BJ (cell line): ENCODE results near the gene KIRREL3. TPM values are rescaled to one million over a fixed set of nuclear protein-coding genes. Genes with fewer than 3 reads are reported as not detected.

Experiments
- CTCF ChIA-PET: fragments of 350-600 bp; formaldehyde crosslinking; extraction: SDS; loops from one replicate; lab custom pipeline; 2021; ENCODE audit warnings: antibody characterized with exemption, inconsistent platforms; lab: Yijun Ruan, JAX
- POLR2A ChIA-PET: fragments of 300-600 bp; sonication (Branson Sonifier 250); formaldehyde crosslinking; extraction: SDS; loops from one replicate; lab custom pipeline; 2021; ENCODE audit warnings: antibody characterized with exemption; lab: Charles Lee
- DNase-seq: peaks from one replicate; pipeline ENCODE4 v3.0.0-alpha.2; 2011; ENCODE audit warnings: low read depth
- H3K27me3 ChIP-seq: 2 replicates; pipeline ENCODE4 v1.6.0; 2011; ENCODE audit warnings: low read length; ENCODE audit not compliant: control insufficient read depth, insufficient read depth
- H3K36me3 ChIP-seq: 2 replicates; pipeline ENCODE4 v1.5.1; 2011; ENCODE audit warnings: low read length; ENCODE audit not compliant: control insufficient read depth, insufficient read depth
- H3K4me3 ChIP-seq: 2 replicates; pipeline ENCODE4 v1.5.1; 2011; ENCODE audit warnings: low read depth, mild to moderate bottlenecking, control low read depth, low read length
- CTCF ChIP-seq: IDR thresholded peaks from 2 replicates; pipeline ENCODE4 v1.5.1; 2011; ENCODE audit warnings: low read depth, mild to moderate bottlenecking, control low read depth, inconsistent platforms, low read length, moderate library complexity; ENCODE audit not compliant: insufficient read depth
- polyA plus RNA-seq: library from polyadenylated mRNA; depleted of rRNA; stranded (reverse); fragments of >200 nt; gene quantifications from 2 replicates; pipeline ENCODE4 v1.2.3, GENCODE V29; 2011

Gene KIRREL3
- polyA plus RNA-seq, 1 experiment, result 19.6 TPM

GRCh38 chr11:126484266-126484665 lies 516.3 kb downstream of the KIRREL3 start:
- Histone ChIP-seq H3K4me3 (no peak overlapping the region), H3K27me3 (no peaks in the 10 kb centered on the region), H3K36me3 (0 out of 2 replicates have a peak, but pooled peaks cover 2% of the 10 kb centered on the region)
- no peak for TF ChIP-seq CTCF
- no peak for DNase-seq
- CTCF ChIA-PET, result interaction anchor here (0.8 to 6.4 kb wide), 5 partner anchors 16 to 173 kb away, joined by 3 to 100 read pairs (median 43); no protein-coding TSS in a partner anchor
- POLR2A ChIA-PET, result no interaction called here

GRCh38 chr11:126483621-126484195 lies 516.9 kb downstream of the KIRREL3 start:
- ChIA-PET POLR2A (no interaction called here), CTCF (interaction anchor here (0.9 to 6.4 kb wide), 4 partner anchors 10 to 173 kb away, joined by 3 to 100 read pairs (median 50); no protein-coding TSS in a partner anchor)
- no peak for TF ChIP-seq CTCF
- no peak for DNase-seq
- Histone ChIP-seq H3K36me3 (0 out of 2 replicates have a peak, but pooled peaks cover 2% of the 10 kb centered on the region), H3K4me3 (no peak overlapping the region), H3K27me3 (no peaks in the 10 kb centered on the region)

- DNase-seq, result no peak
- Histone ChIP-seq H3K4me3 (no peak overlapping the region), H3K36me3 (no peaks in the 10 kb centered on the region), H3K27me3 (no peaks in the 10 kb centered on the region)
- CTCF ChIA-PET, result interaction anchor here (0.6 to 6.4 kb wide), 6 partner anchors 11 to 172 kb away, joined by 3 to 100 read pairs (median 23); no protein-coding TSS in a partner anchor
- POLR2A ChIA-PET, result no interaction called here
- no peak for TF ChIP-seq CTCF
These were observed 517.9 kb downstream of the KIRREL3 start for GRCh38 chr11:126482586-126483108.

GRCh38 chr11:126481303-126481680 lies 519.3 kb downstream of the KIRREL3 start:
- Histone ChIP-seq H3K36me3 (no peaks in the 10 kb centered on the region), H3K4me3 (no peak overlapping the region), H3K27me3 (no peaks in the 10 kb centered on the region)
- ChIA-PET POLR2A (interaction anchor here (0.6 kb wide), 1 partner anchor 8 kb away, joined by 3 read pairs; no protein-coding TSS in a partner anchor), CTCF (interaction anchor here (1.0 to 6.4 kb wide), 30 partner anchors 8 to 864 kb away, joined by 3 to 100 read pairs (median 5); partner anchors contain the start of gene DCPS)
- no peak for DNase-seq
- TF ChIP-seq CTCF, result no peak
